HG02571 (cell line): ENCODE results near the gene CD74.

Source experiments
- ATAC-seq: cut with Tn5 transposase; IDR thresholded peaks from one replicate; pipeline ENCODE4 v1.9.1; 2021; ENCODE audit warnings: mild to moderate bottlenecking, moderate library complexity; ENCODE audit not compliant: unreplicated experiment

The CD74 gene

GRCh38 chr5:150397782-150398721, 14.7 kb downstream of the CD74 start:
- ATAC-seq = no peak

GRCh38 chr5:150397146-150397781, 15.4 kb downstream of the CD74 start:
- no peak for ATAC-seq

- no peak for ATAC-seq
Measured at GRCh38 chr5:150396267-150396666, 16.4 kb downstream of the CD74 start.

GRCh38 chr5:150395688-150395975, 17.1 kb downstream of the CD74 start:
- no peak for ATAC-seq

GRCh38 chr5:150394912-150395687, 17.6 kb downstream of the CD74 start:
- no peak for ATAC-seq

- peak; percentile 57 for ATAC-seq
Measured at GRCh38 chr5:150394131-150394530, 18.6 kb downstream of the CD74 start.

GRCh38 chr5:150393096-150393645, 19.5 kb downstream of the CD74 start:
- ATAC-seq = no peak

- no peak for ATAC-seq
Measured at GRCh38 chr5:150392680-150393079, 20.0 kb downstream of the CD74 start.

GRCh38 chr5:150391986-150392385, 20.7 kb downstream of the CD74 start:
- no peak for ATAC-seq

- ATAC-seq = no peak
Measured at GRCh38 chr5:150391064-150391834, 21.5 kb downstream of the CD74 start.

GRCh38 chr5:150389531-150390266, 23.0 kb downstream of the CD74 start:
- ATAC-seq = no peak

- ATAC-seq = no peak
Measured at GRCh38 chr5:150386024-150386855, 26.5 kb downstream of the CD74 start.

GRCh38 chr5:150384701-150385100, 28.0 kb downstream of the CD74 start:
- no peak for ATAC-seq

GRCh38 chr5:150377964-150378694, 34.6 kb downstream of the CD74 start:
- ATAC-seq = no peak

- ATAC-seq = no peak
Measured at GRCh38 chr5:150376799-150377771, 35.6 kb downstream of the CD74 start.

GRCh38 chr5:150374651-150375050, 38.1 kb downstream of the CD74 start:
- no peak for ATAC-seq

GRCh38 chr5:150372639-150373038, 40.1 kb downstream of the CD74 start:
- ATAC-seq = no peak
